Body of pancreas (tissue), 4 donors: Measurements from ENCODE around the gene PAX9.

Experiments
- CTCF ChIP-seq, 7 experiments: fragments of 450-650 bp in 4 of 7; fragments of 200-600 bp in 3 of 7; sonication (generic) in 3 of 7; IDR thresholded peaks; one replicate each; pipeline ENCODE4 v1.5.1; 2016 to 2019; ENCODE audit warnings: antibody characterized with exemption in 7 of 7
- POLR2A ChIP-seq, 3 donors: fragments of 450-650 bp; IDR thresholded peaks; one replicate each; pipeline ENCODE4 v1.6.1; 2016; ENCODE audit warnings: antibody characterized with exemption in 3 of 3, mild to moderate bottlenecking in 2 of 3

GRCh38 chr14:36619853-36620252 lies 41.8 kb upstream of the PAX9 start:
- TF ChIP-seq CTCF (IDR thresholded peaks at IDR 0.05), result no peak
- TF ChIP-seq POLR2A (IDR thresholded peaks at IDR 0.05), result no peak
